DMS79 (cell line): Measurements from ENCODE around the gene ERCC1.
A peak's percentile ranks its signal among the peaks of the same experiment; 100 is the strongest.

Source experiments
- DNase-seq: peaks from one replicate; lab custom pipeline; 2025; lab: John Stamatoyannopoulos, UW

Gene ERCC1

DNA sequence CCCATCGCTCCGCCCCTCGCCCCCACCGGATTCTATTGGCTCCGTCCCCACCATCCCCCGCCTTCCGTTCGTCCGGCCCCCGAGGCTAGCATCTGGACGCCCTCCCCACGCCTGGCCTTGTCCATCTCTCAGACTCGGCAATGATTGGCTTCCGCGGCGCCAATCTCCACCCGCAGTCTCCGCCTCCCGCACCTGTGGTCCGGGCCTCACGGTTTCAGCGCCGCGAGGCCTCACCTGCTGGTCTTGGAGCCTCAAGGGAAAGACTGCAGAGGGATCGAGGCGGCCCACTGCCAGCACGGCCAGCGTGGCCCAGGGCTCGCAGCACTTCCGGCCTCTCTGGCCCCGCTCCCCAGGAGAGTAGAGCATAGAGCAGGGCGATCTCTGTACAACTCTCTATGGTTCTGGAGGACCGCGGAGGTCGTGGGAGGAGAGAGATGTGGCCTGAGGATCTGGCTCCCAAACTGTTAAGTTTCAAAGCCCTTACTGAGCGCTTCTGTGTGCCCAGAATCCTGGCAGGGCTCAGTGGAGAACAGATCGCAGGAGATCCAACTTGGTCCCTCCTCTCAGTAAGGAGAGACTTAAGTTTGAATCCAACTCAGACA is at the start of gene ERCC1:
TSS of gene ERCC1 (minus strand) at position 329 of the 602 bp plus-strand sequence. CDS start 543 bp downstream, outside the sequence.
- DNase-seq: peak; percentile 99

DNA sequence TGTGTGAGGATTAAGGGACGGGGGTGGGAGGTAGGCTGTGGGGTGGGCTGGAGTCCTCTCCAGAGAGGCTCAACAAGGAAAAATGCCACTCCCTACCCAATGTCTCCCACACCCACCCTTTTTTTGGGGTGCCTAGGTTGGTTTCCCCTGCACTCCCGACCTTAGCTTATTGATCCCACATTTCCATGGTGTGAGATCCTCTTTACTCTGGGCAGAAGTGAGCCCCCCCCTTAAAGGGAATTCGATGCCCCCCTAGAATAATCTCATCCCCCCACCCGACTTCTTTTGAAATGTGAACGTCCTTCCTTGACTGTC is 49.6 kb upstream of the ERCC1 start:
- DNase-seq: no peak

DNA sequence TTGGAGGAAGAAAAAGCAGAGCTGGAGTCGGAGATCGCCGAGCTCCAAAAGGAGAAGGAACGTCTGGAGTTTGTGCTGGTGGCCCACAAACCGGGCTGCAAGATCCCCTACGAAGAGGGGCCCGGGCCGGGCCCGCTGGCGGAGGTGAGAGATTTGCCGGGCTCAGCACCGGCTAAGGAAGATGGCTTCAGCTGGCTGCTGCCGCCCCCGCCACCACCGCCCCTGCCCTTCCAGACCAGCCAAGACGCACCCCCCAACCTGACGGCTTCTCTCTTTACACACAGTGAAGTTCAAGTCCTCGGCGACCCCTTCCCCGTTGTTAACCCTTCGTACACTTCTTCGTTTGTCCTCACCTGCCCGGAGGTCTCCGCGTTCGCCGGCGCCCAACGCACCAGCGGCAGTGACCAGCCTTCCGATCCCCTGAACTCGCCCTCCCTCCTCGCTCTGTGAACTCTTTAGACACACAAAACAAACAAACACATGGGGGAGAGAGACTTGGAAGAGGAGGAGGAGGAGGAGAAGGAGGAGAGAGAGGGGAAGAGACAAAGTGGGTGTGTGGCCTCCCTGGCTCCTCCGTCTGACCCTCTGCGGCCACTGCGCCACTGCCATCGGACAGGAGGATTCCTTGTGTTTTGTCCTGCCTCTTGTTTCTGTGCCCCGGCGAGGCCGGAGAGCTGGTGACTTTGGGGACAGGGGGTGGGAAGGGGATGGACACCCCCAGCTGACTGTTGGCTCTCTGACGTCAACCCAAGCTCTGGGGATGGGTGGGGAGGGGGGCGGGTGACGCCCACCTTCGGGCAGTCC is 49.0 kb upstream of the ERCC1 start:
- DNase-seq: no peak

DNA sequence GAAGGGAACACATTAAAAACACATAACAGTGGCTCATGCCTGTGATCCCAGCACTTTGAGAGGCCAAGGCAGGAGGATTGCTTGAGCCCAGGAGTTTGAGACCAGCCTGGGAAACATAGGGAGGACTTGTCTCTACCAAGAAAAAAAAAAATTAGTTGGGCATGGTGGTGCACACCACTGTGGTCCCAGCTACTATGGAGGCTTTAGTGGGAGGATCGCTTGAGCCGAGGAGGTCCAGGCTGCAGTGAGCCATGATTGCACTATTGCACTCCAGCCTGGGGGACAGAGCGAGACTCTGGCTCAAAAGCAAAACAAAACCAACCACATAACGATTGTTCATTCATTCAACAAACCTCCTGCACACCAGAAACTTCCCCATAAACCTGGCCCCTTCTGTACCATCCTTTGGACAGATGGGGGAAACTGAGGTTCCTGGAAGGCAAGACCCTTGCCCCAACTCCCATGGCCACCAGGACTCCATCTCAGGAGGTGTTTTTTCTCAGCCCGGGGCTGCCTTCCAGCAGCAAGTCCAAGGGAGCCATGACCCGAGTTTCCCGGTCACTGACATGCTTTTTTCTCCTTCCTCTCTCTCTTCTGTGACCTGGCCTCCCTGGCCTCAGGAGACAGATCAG is 48.3 kb upstream of the ERCC1 start:
- no peak for DNase-seq

DNA sequence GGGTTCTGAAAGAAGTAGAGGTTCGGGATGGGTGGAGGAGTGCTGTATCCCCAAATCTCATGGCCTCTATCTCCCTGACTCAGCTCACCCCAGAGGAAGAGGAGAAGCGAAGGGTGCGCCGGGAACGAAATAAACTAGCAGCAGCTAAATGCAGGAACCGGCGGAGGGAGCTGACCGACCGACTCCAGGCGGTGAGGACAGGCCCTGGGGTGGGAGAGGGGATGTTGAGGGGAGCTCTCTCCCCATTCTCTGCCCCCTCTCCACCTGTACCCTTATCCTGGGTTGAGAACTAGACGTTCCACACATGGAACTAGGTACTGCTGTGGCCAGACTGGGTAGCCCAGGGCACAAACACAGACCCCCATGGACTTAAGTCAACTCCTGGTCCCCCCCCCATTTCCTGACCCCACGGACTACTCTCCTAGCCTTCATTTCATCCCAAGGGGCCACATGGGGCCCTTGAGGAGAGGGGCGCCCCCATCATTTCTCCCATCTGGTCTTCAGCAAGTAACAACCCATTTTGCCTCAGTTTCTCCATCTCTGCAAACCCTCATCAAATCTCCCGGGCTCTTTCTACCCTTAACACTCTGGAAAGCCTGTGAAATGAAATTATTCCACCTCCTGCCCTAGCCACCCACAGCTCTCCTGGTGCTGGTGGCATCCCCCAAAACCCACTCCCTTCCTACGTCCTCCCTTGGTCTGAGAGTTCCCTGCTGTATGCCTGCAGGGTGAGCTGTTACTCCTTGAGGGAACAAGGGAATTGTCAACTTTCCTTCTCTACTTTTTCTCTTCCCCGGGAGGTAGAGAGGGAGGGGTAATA is 47.6 kb upstream of the ERCC1 start:
- DNase-seq: no peak

DNA sequence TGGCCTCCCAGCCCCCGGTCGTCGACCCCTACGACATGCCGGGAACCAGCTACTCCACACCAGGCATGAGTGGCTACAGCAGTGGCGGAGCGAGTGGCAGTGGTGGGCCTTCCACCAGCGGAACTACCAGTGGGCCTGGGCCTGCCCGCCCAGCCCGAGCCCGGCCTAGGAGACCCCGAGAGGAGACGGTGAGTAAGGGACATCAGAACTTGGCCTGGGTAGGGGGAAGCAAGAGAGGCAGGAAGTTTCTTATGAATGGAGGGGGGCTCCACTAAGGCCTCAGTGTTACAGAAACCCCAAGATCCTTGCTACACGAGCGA is 47.0 kb upstream of the ERCC1 start:
- DNase-seq: no peak

DNA sequence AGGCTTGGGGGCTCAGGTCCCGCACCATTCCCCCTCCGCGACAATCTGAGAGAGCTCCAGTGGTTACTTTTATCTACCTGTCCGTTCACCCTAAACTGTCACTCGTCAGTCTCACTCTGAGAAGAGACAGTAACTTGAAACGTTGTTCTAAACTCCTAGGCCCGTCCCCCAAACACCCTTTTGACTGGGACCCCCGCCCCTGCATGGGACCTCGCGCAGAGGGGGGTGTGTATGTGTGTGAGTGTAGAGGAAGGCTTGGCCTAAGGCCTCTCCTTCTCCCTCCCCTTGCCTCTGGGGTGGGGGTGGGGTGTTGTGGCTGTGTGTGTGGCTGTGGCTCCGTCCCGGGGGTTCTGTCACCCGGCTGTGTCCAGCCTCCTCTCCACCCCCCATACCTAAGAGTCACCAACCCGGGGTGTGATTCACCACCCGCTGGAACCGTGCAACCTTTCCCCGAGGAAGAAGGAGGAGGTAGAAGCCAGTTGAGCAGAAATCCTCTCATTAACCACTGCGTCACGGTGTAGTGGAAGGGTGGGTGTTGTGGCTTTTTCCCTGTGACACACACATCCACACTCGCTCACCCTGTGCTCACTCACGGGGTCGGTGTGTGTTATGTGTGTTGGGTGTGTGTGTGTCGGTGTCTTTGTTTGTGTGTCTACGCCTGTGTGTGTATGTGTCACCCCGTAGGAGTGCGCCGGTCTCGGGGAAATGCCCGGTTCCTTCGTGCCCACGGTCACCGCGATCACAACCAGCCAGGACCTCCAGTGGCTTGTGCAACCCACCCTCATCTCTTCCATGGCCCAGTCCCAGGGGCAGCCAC is 46.4 kb upstream of the ERCC1 start:
- no peak for DNase-seq

DNA sequence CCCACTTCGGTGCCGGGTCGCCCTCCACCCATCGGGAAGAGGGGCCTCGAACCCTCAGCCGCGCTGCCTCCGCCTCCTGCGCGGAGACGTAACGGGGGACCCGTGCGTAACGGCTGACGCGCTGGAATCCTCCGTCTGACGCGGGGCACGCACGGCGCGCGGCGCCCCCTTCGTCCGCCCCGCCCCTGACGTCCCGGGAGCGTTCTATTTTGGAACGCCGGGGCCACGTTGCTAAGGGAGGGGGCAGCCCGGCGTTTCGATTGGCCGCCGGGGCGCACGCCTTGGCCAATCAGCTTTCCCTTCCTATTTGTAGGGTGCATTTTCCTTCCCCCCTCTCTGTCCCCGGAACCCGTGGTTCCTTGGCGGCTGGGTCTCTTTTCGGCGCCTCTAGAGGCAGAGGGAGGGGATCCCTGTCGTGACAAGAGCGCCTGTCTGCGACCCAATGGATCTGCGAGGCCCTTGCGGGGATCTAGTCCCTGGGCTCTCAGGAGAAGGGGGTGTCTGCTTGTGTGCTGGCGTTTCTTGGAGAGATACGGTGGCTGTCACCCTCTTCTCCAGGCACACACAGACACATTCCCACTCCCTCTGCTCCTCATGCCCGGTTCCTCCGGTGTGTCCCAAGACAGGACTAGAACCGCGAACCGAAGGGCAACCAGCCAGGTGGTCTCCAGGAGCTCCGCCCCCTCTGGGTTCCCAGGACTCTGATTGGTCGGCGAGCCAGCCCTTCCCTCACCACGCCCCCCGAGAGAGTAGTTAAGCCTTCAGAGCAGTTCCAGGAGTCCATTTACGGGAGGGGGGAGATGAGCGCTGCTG is 45.6 kb upstream of the ERCC1 start:
- peak; percentile 87 for DNase-seq

DNA sequence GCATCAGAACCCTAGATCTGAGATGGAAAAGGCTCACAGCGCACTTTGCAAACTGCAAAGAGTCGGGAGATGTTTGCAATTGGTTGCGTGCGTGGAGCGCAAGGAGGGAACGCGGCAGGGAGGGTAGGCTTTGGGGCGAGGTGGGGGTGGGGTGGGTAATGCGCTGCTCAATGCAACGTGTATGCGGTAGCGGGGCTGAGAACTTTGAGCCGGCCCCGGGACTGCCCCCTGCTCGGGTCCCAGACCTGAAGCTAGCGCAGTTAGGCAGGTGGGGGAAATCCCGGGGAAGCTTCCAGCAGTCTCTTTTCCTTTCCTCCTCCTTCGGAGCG is 45.0 kb upstream of the ERCC1 start:
- DNase-seq: no peak

DNA sequence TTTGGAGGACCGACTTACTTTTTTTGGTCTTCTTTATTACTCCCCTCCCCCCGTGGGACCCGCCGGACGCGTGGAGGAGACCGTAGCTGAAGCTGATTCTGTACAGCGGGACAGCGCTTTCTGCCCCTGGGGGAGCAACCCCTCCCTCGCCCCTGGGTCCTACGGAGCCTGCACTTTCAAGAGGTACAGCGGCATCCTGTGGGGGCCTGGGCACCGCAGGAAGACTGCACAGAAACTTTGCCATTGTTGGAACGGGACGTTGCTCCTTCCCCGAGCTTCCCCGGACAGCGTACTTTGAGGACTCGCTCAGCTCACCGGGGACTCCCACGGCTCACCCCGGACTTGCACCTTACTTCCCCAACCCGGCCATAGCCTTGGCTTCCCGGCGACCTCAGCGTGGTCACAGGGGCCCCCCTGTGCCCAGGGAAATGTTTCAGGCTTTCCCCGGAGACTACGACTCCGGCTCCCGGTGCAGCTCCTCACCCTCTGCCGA is 44.5 kb upstream of the ERCC1 start:
- DNase-seq: no peak

DNA sequence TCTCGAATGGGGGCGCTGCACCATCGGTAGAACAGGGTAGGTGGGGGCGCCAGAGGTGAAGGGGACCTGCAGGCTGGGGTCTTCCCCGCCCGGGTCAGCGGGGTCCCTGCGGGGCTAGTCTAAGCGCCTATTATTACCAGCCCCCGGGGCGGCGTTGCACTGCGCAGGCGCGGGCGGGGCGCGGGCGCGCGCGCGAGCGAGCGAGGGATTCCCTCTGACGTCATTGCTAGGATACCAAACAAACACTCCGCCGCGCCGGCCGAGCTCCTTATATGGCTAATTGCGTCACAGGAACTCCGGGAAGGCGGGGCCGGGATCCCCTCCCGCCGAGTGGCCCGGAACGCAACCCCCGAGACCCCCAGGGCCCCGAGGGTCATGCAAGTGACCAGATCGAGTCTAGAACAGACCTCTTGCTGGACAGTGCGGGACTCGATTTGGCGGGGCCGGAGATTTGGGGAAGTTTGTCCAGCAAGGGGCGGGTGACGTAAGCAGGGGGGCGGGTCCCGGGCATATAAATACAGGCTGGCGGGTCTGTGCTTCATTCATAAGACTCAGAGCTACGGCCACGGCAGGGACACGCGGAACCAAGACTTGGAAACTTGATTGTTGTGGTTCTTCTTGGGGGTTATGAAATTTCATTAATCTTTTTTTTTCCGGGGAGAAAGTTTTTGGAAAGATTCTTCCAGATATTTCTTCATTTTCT is 43.9 kb upstream of the ERCC1 start, which contains the start of gene FOSB:
TSS of gene FOSB (plus strand) at position 541 of the 703 bp plus-strand sequence. CDS start 591 bp downstream, outside the sequence.
- peak; percentile 73 for DNase-seq

DNA sequence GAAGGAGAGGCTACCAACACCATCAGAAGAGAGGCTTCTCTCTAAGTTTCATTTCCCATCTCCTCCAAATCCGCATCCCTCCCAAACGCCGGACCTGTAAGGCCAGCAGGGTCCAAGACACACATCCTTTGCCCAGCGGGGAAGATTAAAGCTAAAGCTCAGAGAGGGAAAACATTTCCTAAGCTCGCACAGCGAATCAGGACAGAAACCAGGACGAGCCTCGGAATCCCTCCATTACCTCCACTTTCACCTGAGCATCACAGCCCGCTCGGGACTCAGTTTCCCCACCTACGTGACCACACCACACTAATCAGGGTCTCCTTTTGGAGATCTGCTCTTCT is 43.4 kb upstream of the ERCC1 start:
- DNase-seq: no peak

DNA sequence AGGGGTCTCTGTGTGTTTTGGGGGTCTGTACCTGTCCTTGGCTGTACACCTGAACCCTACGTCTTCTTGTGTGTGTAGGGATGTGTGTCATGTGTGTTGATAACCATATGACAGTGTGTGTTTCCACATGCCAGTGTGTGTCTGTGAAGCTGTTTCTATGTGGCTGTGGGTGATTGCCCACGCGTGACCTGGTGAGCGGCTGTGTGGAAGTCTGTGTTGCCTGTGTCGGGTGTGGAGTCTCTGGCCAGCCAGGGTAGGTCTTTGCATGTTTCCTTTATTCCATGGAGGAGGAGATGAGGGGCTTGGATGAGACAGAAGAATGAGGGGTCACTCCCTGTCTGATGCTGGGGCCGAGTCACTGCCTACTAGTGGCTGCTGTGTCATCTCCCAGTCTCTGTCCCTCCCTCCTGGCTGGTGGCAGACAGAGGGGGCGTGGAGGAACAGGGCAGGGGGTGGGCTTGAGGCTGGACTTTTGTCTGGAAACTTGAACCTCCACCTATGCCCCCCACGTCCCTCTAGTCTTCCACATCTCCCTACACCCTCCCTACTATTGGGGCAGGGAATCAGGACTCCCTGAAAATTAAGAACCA is 41.2 kb upstream of the ERCC1 start:
- DNase-seq: no peak

DNA sequence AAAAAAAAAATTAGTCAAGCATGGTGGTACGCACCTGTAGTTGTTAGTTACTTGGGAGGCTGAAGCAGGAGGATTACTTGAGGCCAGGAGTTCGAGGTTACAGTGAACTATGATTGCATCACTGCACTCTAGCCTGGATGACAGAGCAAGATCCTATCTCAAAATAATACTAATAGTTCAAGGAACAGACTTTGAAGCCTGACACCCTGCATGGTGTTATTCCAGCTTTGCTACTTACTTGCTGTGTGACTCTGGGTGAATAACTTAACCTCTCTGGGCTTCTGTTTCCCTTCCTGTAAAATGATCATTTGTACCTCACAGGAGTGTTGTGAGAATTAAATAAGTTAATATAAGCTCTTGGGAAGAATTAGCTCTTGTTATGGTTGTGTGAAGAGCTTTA is 40.6 kb upstream of the ERCC1 start:
- no peak for DNase-seq

DNA sequence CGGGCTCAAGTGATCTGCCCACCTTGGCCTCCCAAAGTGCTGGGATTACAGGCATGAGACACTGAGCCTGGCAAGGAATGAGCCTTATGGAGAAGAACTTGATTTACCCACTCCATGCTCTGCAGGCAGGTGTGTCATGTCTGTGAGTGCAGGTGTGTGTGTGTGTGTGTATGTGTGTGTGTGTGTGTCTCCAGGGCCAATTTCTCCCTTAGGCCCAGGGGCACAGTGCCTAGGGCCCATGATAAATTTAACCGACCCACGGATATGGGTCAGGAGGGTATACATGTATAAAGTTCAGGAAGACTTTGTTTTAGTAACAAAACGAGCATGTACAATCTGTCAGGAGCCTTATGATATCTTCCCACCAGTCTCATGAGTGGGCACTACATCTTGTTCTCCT is 39.5 kb upstream of the ERCC1 start:
- no peak for DNase-seq

DNA sequence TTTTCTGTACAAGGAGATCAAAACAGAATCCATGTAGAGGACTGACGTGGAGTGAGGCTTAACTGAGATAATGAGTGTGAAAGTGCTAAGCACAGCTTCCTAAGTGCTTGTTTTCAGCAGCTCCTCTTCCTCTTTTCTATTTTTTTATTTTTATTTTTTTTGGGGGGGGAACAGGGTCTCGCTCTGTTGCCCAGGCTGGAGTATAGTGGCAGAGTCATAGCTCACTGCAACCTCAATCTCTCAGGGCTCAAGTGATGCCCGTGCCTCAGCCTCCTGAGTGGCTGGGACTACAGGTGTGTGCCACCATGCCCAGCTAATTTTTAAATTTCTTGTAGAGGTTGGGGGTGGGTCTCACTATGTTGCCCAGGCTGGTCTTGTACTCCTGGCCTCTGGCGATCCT is 38.5 kb upstream of the ERCC1 start:
- DNase-seq: no peak

DNA sequence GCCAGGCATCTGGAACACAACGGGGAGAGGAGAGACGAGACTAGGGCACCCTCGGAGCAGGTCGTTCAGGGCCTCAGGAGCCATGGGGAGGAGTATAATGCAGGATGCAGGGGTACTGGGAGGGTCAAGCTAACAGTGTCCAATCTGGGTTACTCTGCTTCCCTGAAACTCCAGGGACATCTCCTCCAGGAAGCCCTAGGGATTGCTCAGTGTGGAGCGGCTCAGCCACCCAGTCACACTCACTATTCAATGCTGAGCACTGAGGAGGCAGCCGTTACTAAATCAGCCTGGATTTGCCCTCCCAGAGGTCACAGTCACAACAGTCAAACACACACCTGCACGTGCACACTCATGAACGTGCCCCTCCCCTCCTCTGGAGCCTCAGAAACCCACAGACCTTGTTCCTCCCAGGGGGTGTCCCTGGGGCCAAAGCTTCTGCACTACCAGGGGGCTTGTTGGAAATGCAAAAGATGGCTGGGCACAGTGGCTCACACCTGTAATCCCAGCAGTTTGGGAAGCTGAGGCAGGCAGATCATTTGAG is 37.2 kb upstream of the ERCC1 start:
- no peak for DNase-seq

DNA sequence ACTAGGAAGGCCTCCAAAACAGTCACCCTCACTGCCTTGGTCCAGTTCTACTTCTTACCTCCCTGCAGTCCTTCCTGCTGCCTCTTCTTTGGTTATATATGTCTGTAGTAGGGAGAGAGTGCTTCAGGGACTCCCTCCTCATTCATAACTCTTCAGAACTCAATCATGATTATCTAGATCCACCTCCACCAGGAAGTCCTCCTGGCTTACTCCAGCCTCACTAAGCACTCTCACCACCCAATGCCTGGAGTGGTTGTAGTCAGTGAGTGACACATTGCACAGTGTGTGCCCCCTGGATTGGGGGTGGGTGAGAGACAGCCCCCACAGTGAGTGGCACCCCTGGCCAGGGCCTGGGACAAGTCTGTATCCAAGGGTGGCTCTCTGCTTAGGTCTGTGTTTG is 34.1 kb upstream of the ERCC1 start:
- DNase-seq: no peak

DNA sequence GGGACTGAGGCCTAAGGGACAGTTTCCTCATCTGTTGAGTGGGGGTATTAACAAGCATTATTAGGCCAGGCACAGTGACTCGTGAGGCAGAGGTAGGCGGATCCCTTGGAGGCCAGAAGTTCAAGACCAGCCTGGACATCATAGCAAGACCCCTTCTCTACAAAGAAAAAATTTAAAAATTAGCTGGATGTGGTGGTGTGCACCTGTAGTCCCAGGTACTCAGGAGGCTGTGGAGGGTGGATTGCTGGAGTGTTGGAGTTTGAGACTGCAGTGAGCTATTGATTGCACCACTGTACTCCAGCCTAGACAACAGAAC is 32.7 kb upstream of the ERCC1 start:
- DNase-seq: no peak
